ENCODE measurements around the gene ACP7. TPM values are rescaled to one million over a fixed set of nuclear protein-coding genes. Genes with fewer than 3 reads are reported as not detected.

Gene ACP7
- total and polyA plus RNA-seq, 8 donors, result 0.09 to 0.42 (median 0.11) TPM; not detected in 5

- WGBS, 2 donors, result 68% methylated on average over 18 of the region's 18 CpGs
- no peaks in the 10 kb centered on the region for H3K9me3 ChIP-seq
- ATAC-seq (peak in 3 of 4 donors; percentile 40 to 61 (median 59)), FAIRE-seq (no peak), DNase-seq (no peak)
- no peak for TF ChIP-seq CTCF (IDR thresholded peaks at IDR 0.05)
- no peaks in the 10 kb centered on the region for H3K4me1 ChIP-seq
- no peak overlapping the region for H3K4me3 ChIP-seq
- H3K27me3 ChIP-seq, result no peaks in the 10 kb centered on the region
- H3K36me3 ChIP-seq, result no peaks in the 10 kb centered on the region
- intact Hi-C loops (cut with DNase I), result no loop called here
- no peak overlapping the region for H3K27ac ChIP-seq
Observed at GRCh38 chr19:39053276-39054090, 30.7 kb upstream of the ACP7 start.

- ATAC-seq (no peak), DNase-seq (no peak), FAIRE-seq (no peak)
- Histone ChIP-seq H3K4me1 (no peaks in the 10 kb centered on the region), H3K27ac (no peak overlapping the region), H3K27me3 (no peaks in the 10 kb centered on the region), H3K4me3 (no peak overlapping the region), H3K36me3 (no peaks in the 10 kb centered on the region), H3K9me3 (no peaks in the 10 kb centered on the region)
- WGBS, 2 donors, result 92 to 94% methylated on average over 2 of the region's 2 CpGs
- intact Hi-C loops (cut with DNase I), result no loop called here
- TF ChIP-seq CTCF (IDR thresholded peaks at IDR 0.05), result no peak
Observed at GRCh38 chr19:39054091-39054470, 30.1 kb upstream of the ACP7 start.

- no peaks in the 10 kb centered on the region for H3K4me1 ChIP-seq
- H3K4me3 ChIP-seq, result no peak overlapping the region
- DNase-seq, result no peak
- no peak for ATAC-seq
- no peak for FAIRE-seq
- H3K27me3 ChIP-seq, result no peaks in the 10 kb centered on the region
- H3K36me3 ChIP-seq, result no peaks in the 10 kb centered on the region
- intact Hi-C loops (cut with DNase I), result no loop called here
- TF ChIP-seq CTCF (IDR thresholded peaks at IDR 0.05), result no peak
- H3K27ac ChIP-seq, result no peak overlapping the region
- WGBS, 2 donors, result 64 to 77% methylated on average over 3 of the region's 3 CpGs
- H3K9me3 ChIP-seq, result no peaks in the 10 kb centered on the region
Observed at GRCh38 chr19:39057615-39058014, 26.6 kb upstream of the ACP7 start.

GRCh38 chr19:39059302-39059701 is 24.9 kb upstream of the ACP7 start:
- no peak for ATAC-seq
- Histone ChIP-seq H3K4me3 (no peak overlapping the region), H3K27ac (no peak overlapping the region), H3K27me3 (no peaks in the 10 kb centered on the region), H3K4me1 (no peaks in the 10 kb centered on the region), H3K36me3 (no peaks in the 10 kb centered on the region), H3K9me3 (no peaks in the 10 kb centered on the region)
- FAIRE-seq, result no peak
- TF ChIP-seq CTCF (IDR thresholded peaks at IDR 0.05), result no peak
- DNase-seq, result no peak
- intact Hi-C loops (cut with DNase I), result no loop called here

GRCh38 chr19:39060171-39060570 is 24.0 kb upstream of the ACP7 start:
- intact Hi-C loops (cut with DNase I), result no loop called here

More at GRCh38 chr19:39060171-39060570, 24.0 kb upstream of the ACP7 start:
- H3K27me3 ChIP-seq, result no peaks in the 10 kb centered on the region
- no peak overlapping the region for H3K27ac ChIP-seq
- H3K4me1 ChIP-seq, result no peaks in the 10 kb centered on the region
- no peaks in the 10 kb centered on the region for H3K36me3 ChIP-seq
- WGBS, 2 donors, result 56 to 82% methylated on average over 4 of the region's 4 CpGs
- no peak overlapping the region for H3K4me3 ChIP-seq
- DNase-seq (no peak), FAIRE-seq (no peak), ATAC-seq (no peak)
- TF ChIP-seq CTCF (IDR thresholded peaks at IDR 0.05), result no peak
- H3K9me3 ChIP-seq, result no peaks in the 10 kb centered on the region
